Measurements from ENCODE around the gene CPED1.

The CPED1 gene

DNA sequence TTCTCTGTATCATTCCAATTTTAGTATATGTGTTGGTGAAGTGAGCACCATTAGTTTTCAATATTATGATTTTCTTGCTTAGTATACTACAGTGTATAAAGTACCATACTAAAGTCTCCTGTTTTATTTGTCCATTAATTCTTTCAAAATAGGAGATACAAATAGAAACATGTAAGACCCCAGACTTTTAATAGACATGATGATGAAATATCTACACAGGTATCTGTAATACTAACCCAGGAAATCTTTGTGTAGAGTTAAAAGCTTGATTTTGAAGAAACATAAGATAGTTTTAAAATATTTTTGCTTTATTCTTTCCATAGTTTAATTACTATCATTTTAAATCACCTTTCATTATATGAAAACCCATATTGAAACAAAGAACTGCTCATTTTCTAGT, 206.5 kb downstream of the CPED1 start:
- TF ChIP-seq ARNTL (CRISPR knock-in tag; IDR thresholded peaks at IDR 0.05; ENCODE audit: borderline replicate concordance, low read depth) = no peak
- no peak for TF ChIP-seq TCF4 (CRISPR knock-in tag; IDR thresholded peaks at IDR 0.05; ENCODE audit: borderline replicate concordance)
- no peak for TF ChIP-seq CSDC2 (CRISPR knock-in tag; IDR thresholded peaks at IDR 0.05)
- no peak for TF ChIP-seq BACH2 (CRISPR knock-in tag; IDR thresholded peaks at IDR 0.05; ENCODE audit: borderline replicate concordance)
- TF ChIP-seq TOX (CRISPR knock-in tag; IDR thresholded peaks at IDR 0.05; ENCODE audit: borderline replicate concordance) = no peak
- TF ChIP-seq ZC3H10 (CRISPR knock-in tag; IDR thresholded peaks at IDR 0.05) = no peak
- no peak for TF ChIP-seq OSR1 (CRISPR knock-in tag; IDR thresholded peaks at IDR 0.05)
- TF ChIP-seq ZNF565 (CRISPR knock-in tag; conservative IDR thresholded peaks at IDR 0.05; ENCODE audit: low read depth) = no peak
- no peak for TF ChIP-seq POU6F1 (CRISPR knock-in tag; IDR thresholded peaks at IDR 0.05; ENCODE audit: borderline replicate concordance, low read depth)
- TF ChIP-seq ISL1 (CRISPR knock-in tag; IDR thresholded peaks at IDR 0.05) = no peak
- TF ChIP-seq SNAI2 (CRISPR knock-in tag; IDR thresholded peaks at IDR 0.05) = no peak
- TF ChIP-seq GLIS3 (CRISPR knock-in tag; IDR thresholded peaks at IDR 0.05) = no peak
- TF ChIP-seq, protein P1, sequence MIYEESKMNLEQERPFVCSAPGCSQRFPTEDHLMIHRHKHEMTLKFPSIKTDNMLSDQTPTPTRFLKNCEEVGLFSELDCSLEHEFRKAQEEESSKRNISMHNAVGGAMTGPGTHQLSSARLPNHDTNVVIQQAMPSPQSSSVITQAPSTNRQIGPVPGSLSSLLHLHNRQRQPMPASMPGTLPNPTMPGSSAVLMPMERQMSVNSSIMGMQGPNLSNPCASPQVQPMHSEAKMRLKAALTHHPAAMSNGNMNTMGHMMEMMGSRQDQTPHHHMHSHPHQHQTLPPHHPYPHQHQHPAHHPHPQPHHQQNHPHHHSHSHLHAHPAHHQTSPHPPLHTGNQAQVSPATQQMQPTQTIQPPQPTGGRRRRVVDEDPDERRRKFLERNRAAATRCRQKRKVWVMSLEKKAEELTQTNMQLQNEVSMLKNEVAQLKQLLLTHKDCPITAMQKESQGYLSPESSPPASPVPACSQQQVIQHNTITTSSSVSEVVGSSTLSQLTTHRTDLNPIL (CRISPR knock-in tag; IDR thresholded peaks at IDR 0.05; ENCODE audit: low read depth) = no peak
- TF ChIP-seq PPARA (CRISPR knock-in tag; IDR thresholded peaks at IDR 0.05; ENCODE audit: borderline replicate concordance) = no peak
- TF ChIP-seq ZNF70 (CRISPR knock-in tag; IDR thresholded peaks at IDR 0.05) = no peak
- TF ChIP-seq TSHZ2 (CRISPR knock-in tag; IDR thresholded peaks at IDR 0.05) = no peak
- no peak for TF ChIP-seq ESRRG (CRISPR knock-in tag; IDR thresholded peaks at IDR 0.05)
- no peak for ATAC-seq

GRCh38 chr7:121195874-121196273, 207.4 kb downstream of the CPED1 start:
- TF ChIP-seq GLIS3 (CRISPR knock-in tag; IDR thresholded peaks at IDR 0.05) (no peak), ZNF8 (CRISPR knock-in tag; IDR thresholded peaks at IDR 0.05) (no peak), RARB (CRISPR knock-in tag; IDR thresholded peaks at IDR 0.05) (no peak), CSDC2 (CRISPR knock-in tag; IDR thresholded peaks at IDR 0.05) (no peak)
- no peak for ATAC-seq

- TF ChIP-seq ARNTL (CRISPR knock-in tag; IDR thresholded peaks at IDR 0.05; ENCODE audit: borderline replicate concordance, low read depth) (no peak), TCF4 (CRISPR knock-in tag; IDR thresholded peaks at IDR 0.05; ENCODE audit: borderline replicate concordance) (no peak), ZFP3 (CRISPR knock-in tag; IDR thresholded peaks at IDR 0.05) (no peak), ZFP30 (CRISPR knock-in tag; IDR thresholded peaks at IDR 0.05) (no peak), PATZ1 (CRISPR knock-in tag; IDR thresholded peaks at IDR 0.05; ENCODE audit: borderline replicate concordance) (no peak), SNAI2 (CRISPR knock-in tag; IDR thresholded peaks at IDR 0.05) (no peak), TSHZ2 (CRISPR knock-in tag; IDR thresholded peaks at IDR 0.05) (no peak), ZNF565 (CRISPR knock-in tag; conservative IDR thresholded peaks at IDR 0.05; ENCODE audit: low read depth) (no peak), GLIS3 (CRISPR knock-in tag; IDR thresholded peaks at IDR 0.05) (no peak), TOX (CRISPR knock-in tag; IDR thresholded peaks at IDR 0.05; ENCODE audit: borderline replicate concordance) (no peak)
- TF ChIP-seq, protein P1 (CRISPR knock-in tag; IDR thresholded peaks at IDR 0.05; ENCODE audit: low read depth) = no peak
- ATAC-seq = no peak
These were observed 207.8 kb downstream of the CPED1 start for GRCh38 chr7:121196286-121196685.

All from SK-N-SH treated with all-trans-retinoic acid at 6 μM for 48 hours (cell line).